ENCODE results near the gene OR5C1.
A peak's percentile ranks its signal among the peaks of the same experiment; 100 is the strongest.

OR5C1 gene

GRCh38 chr9:122812736-122813135, 24.0 kb downstream of the OR5C1 start:
- H2AFZ ChIP-seq (ENCODE audit: low read length, unreplicated experiment), result no peak overlapping the region

GRCh38 chr9:122814545-122814944, 25.8 kb downstream of the OR5C1 start:
- H3K27ac ChIP-seq (ENCODE audit: low read depth, low read length), result no peak overlapping the region
- H3K36me3 ChIP-seq (ENCODE audit: insufficient read depth, low read length), result peaks cover 7% of the 10 kb centered on the region; the same call in 1 of the 2 replicates
- H3K4me3 ChIP-seq (ENCODE audit: low read depth, low read length), result no peak overlapping the region
- H3K79me2 ChIP-seq (ENCODE audit: control insufficient read depth, insufficient read depth, low read length, unreplicated experiment), result no peaks in the 10 kb centered on the region
- H3K27me3 ChIP-seq (ENCODE audit: insufficient read depth, low read length), result no peaks in the 10 kb centered on the region
- no peak overlapping the region for H2AFZ ChIP-seq (ENCODE audit: low read length, unreplicated experiment)
- H3K4me1 ChIP-seq (ENCODE audit: control insufficient read depth, insufficient read depth, low read length, unreplicated experiment), result peaks cover 17% of the 10 kb centered on the region

More at GRCh38 chr9:122812736-122813135, 24.0 kb downstream of the OR5C1 start:
- Histone ChIP-seq H3K36me3 (ENCODE audit: insufficient read depth, low read length) (peaks cover 6% of the 10 kb centered on the region; the same call in 1 of the 2 replicates), H3K4me1 (ENCODE audit: control insufficient read depth, insufficient read depth, low read length, unreplicated experiment) (peaks cover 6% of the 10 kb centered on the region), H3K27ac (ENCODE audit: low read depth, low read length) (no peak overlapping the region), H3K4me3 (ENCODE audit: low read depth, low read length) (no peak overlapping the region), H3K27me3 (ENCODE audit: insufficient read depth, low read length) (no peaks in the 10 kb centered on the region), H3K79me2 (ENCODE audit: control insufficient read depth, insufficient read depth, low read length, unreplicated experiment) (no peaks in the 10 kb centered on the region)

GRCh38 chr9:122815544-122815943, 26.8 kb downstream of the OR5C1 start:
- Histone ChIP-seq H2AFZ (ENCODE audit: low read length, unreplicated experiment) (no peak overlapping the region), H3K27me3 (ENCODE audit: insufficient read depth, low read length) (no peaks in the 10 kb centered on the region), H3K4me3 (ENCODE audit: low read depth, low read length) (no peak overlapping the region), H3K4me1 (ENCODE audit: control insufficient read depth, insufficient read depth, low read length, unreplicated experiment) (peaks cover 24% of the 10 kb centered on the region), H3K36me3 (ENCODE audit: insufficient read depth, low read length) (peaks cover 15% of the 10 kb centered on the region), H3K27ac (ENCODE audit: low read depth, low read length) (no peak overlapping the region), H3K79me2 (ENCODE audit: control insufficient read depth, insufficient read depth, low read length, unreplicated experiment) (no peaks in the 10 kb centered on the region)

- Histone ChIP-seq H3K4me1 (ENCODE audit: control insufficient read depth, insufficient read depth, low read length, unreplicated experiment) (peaks cover 29% of the 10 kb centered on the region), H3K36me3 (ENCODE audit: insufficient read depth, low read length) (peaks cover 15% of the 10 kb centered on the region), H3K27ac (ENCODE audit: low read depth, low read length) (no peak overlapping the region), H3K79me2 (ENCODE audit: control insufficient read depth, insufficient read depth, low read length, unreplicated experiment) (no peaks in the 10 kb centered on the region), H2AFZ (ENCODE audit: low read length, unreplicated experiment) (no peak overlapping the region), H3K4me3 (ENCODE audit: low read depth, low read length) (no peak overlapping the region), H3K27me3 (ENCODE audit: insufficient read depth, low read length) (no peaks in the 10 kb centered on the region)
These were observed 27.6 kb downstream of the OR5C1 start for GRCh38 chr9:122816163-122816867.

- no peak overlapping the region for H2AFZ ChIP-seq (ENCODE audit: low read length, unreplicated experiment)
- H3K36me3 ChIP-seq (ENCODE audit: insufficient read depth, low read length), result peaks cover 15% of the 10 kb centered on the region
- H3K27ac ChIP-seq (ENCODE audit: low read depth, low read length), result peak overlapping the region; percentile 55
- no peaks in the 10 kb centered on the region for H3K27me3 ChIP-seq (ENCODE audit: insufficient read depth, low read length)
- peaks cover 4% of the 10 kb centered on the region for H3K79me2 ChIP-seq (ENCODE audit: control insufficient read depth, insufficient read depth, low read length, unreplicated experiment)
- H3K4me1 ChIP-seq (ENCODE audit: control insufficient read depth, insufficient read depth, low read length, unreplicated experiment), result peaks cover 36% of the 10 kb centered on the region
- H3K4me3 ChIP-seq (ENCODE audit: low read depth, low read length), result no peak overlapping the region
These were observed 30.6 kb downstream of the OR5C1 start for GRCh38 chr9:122819326-122819725.

- Histone ChIP-seq H3K36me3 (ENCODE audit: insufficient read depth, low read length) (peaks cover 15% of the 10 kb centered on the region), H3K79me2 (ENCODE audit: control insufficient read depth, insufficient read depth, low read length, unreplicated experiment) (peaks cover 6% of the 10 kb centered on the region), H3K27ac (ENCODE audit: low read depth, low read length) (peak overlapping the region; percentile 55), H3K4me1 (ENCODE audit: control insufficient read depth, insufficient read depth, low read length, unreplicated experiment) (peaks cover 36% of the 10 kb centered on the region), H3K4me3 (ENCODE audit: low read depth, low read length) (no peak overlapping the region), H2AFZ (ENCODE audit: low read length, unreplicated experiment) (no peak overlapping the region), H3K27me3 (ENCODE audit: insufficient read depth, low read length) (no peaks in the 10 kb centered on the region)
These were observed 31.2 kb downstream of the OR5C1 start for GRCh38 chr9:122819791-122820489.

- Histone ChIP-seq H3K27me3 (ENCODE audit: insufficient read depth, low read length) (no peaks in the 10 kb centered on the region), H3K36me3 (ENCODE audit: insufficient read depth, low read length) (peaks cover 14% of the 10 kb centered on the region), H3K4me1 (ENCODE audit: control insufficient read depth, insufficient read depth, low read length, unreplicated experiment) (peaks cover 34% of the 10 kb centered on the region), H3K27ac (ENCODE audit: low read depth, low read length) (no peak overlapping the region), H2AFZ (ENCODE audit: low read length, unreplicated experiment) (no peak overlapping the region), H3K4me3 (ENCODE audit: low read depth, low read length) (no peak overlapping the region), H3K79me2 (ENCODE audit: control insufficient read depth, insufficient read depth, low read length, unreplicated experiment) (peaks cover 6% of the 10 kb centered on the region)
These were observed 31.7 kb downstream of the OR5C1 start for GRCh38 chr9:122820490-122820845.

- Histone ChIP-seq H3K36me3 (ENCODE audit: insufficient read depth, low read length) (peaks cover 10% of the 10 kb centered on the region; the same call in 1 of the 2 replicates), H3K27ac (ENCODE audit: low read depth, low read length) (no peak overlapping the region), H2AFZ (ENCODE audit: low read length, unreplicated experiment) (no peak overlapping the region), H3K4me1 (ENCODE audit: control insufficient read depth, insufficient read depth, low read length, unreplicated experiment) (peaks cover 29% of the 10 kb centered on the region), H3K27me3 (ENCODE audit: insufficient read depth, low read length) (no peaks in the 10 kb centered on the region), H3K79me2 (ENCODE audit: control insufficient read depth, insufficient read depth, low read length, unreplicated experiment) (peaks cover 15% of the 10 kb centered on the region), H3K4me3 (ENCODE audit: low read depth, low read length) (no peak overlapping the region)
These were observed 32.7 kb downstream of the OR5C1 start for GRCh38 chr9:122821278-122821943.

- Histone ChIP-seq H3K4me1 (ENCODE audit: control insufficient read depth, insufficient read depth, low read length, unreplicated experiment) (peaks cover 36% of the 10 kb centered on the region), H3K27ac (ENCODE audit: low read depth, low read length) (no peak overlapping the region), H3K36me3 (ENCODE audit: insufficient read depth, low read length) (peaks cover 10% of the 10 kb centered on the region; the same call in 1 of the 2 replicates), H2AFZ (ENCODE audit: low read length, unreplicated experiment) (no peak overlapping the region), H3K27me3 (ENCODE audit: insufficient read depth, low read length) (no peaks in the 10 kb centered on the region), H3K4me3 (ENCODE audit: low read depth, low read length) (no peak overlapping the region), H3K79me2 (ENCODE audit: control insufficient read depth, insufficient read depth, low read length, unreplicated experiment) (peaks cover 21% of the 10 kb centered on the region)
These were observed 33.3 kb downstream of the OR5C1 start for GRCh38 chr9:122822056-122822455.

GRCh38 chr9:122822938-122823337, 34.2 kb downstream of the OR5C1 start:
- Histone ChIP-seq H3K36me3 (ENCODE audit: insufficient read depth, low read length) (peaks cover 10% of the 10 kb centered on the region; the same call in 1 of the 2 replicates), H3K4me3 (ENCODE audit: low read depth, low read length) (no peak overlapping the region), H3K27ac (ENCODE audit: low read depth, low read length) (no peak overlapping the region), H3K27me3 (ENCODE audit: insufficient read depth, low read length) (no peaks in the 10 kb centered on the region), H3K79me2 (ENCODE audit: control insufficient read depth, insufficient read depth, low read length, unreplicated experiment) (peaks cover 28% of the 10 kb centered on the region), H3K4me1 (ENCODE audit: control insufficient read depth, insufficient read depth, low read length, unreplicated experiment) (peaks cover 38% of the 10 kb centered on the region), H2AFZ (ENCODE audit: low read length, unreplicated experiment) (no peak overlapping the region)

All from ACC112 (cell line).